SK-N-MC (cell line): ENCODE results near the gene GOSR1.

Source experiments
- EZH2 ChIP-seq: fragments of 200-600 bp; sonication (generic); IDR thresholded peaks from one replicate; pipeline ENCODE4 v1.6.1; 2017; ENCODE audit warnings: antibody characterized with exemption
- FOXP2 ChIP-seq: optimal IDR thresholded peaks from 2 replicates; pipeline ENCODE3; 2011; ENCODE audit warnings: mild to moderate bottlenecking, moderate library complexity; ENCODE audit not compliant: insufficient read depth; ENCODE audit errors: extremely low read length, control extremely low read depth
- POLR2AphosphoS5 ChIP-seq: IDR thresholded peaks from 2 replicates; pipeline ENCODE4 v1.6.1; 2012; ENCODE audit warnings: mild to moderate bottlenecking, low read depth, low read length, borderline replicate concordance

DNA sequence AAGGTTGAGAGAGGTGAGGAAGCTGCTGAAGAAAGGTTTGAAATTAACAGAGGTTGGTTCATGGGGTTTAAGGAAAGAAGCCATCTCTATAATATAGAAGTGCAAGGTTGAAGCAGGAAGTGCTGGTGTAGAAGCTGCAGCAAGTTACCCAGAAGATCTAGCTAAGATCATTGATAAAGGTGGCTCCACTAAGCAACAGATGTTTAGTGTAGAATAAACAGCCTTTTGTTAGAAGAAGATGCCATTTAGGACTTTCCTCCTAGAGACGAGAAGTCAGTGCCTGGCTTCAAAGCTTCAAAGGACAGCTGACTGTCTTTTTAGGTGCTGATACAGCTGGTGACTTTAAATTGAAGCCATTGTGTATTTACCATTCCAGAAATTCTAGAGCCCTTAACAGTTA, 29.3 kb downstream of the GOSR1 start:
- TF ChIP-seq FOXP2 (no peak), POLR2AphosphoS5 (no peak), EZH2 (no peak)
